ENCODE data around the gene SYPL1.

DNA sequence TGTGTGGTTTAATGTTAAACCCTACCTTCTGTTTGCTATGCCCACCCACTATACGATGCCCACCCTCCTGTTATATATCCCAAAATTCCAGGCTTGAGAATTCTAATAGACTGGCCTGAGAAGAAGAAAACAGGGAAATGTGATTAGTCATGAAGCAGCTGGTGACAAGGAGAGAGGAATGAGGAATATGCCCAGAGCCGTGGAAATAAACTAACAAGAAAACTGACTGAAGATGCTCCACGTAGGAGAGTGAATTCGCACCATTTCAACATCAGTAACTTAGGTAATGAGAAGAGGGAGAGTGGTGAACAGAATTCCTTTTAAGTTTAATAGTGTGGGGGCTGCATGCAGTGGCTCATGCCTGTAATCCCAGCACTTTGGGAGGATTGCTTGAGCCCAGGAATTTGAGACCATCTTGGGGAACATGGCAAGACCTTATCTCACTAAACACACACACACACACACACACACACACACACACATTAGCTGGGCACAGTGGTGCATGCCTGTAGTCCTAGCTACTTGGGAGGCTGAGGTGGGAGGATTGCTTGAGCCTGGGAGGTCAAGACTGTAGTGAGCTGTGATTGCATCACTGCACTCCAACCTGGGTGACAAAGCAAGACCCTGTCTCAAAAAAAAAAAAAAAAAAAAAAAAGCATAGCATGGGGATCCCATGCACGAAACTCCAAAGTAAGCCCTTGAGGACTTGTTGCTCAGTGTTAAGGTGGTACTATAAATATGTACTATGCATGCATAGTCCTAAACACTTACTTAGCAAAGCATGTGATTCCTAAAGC is 16.1 kb upstream of the SYPL1 start:
- TF ChIP-seq, protein P1, sequence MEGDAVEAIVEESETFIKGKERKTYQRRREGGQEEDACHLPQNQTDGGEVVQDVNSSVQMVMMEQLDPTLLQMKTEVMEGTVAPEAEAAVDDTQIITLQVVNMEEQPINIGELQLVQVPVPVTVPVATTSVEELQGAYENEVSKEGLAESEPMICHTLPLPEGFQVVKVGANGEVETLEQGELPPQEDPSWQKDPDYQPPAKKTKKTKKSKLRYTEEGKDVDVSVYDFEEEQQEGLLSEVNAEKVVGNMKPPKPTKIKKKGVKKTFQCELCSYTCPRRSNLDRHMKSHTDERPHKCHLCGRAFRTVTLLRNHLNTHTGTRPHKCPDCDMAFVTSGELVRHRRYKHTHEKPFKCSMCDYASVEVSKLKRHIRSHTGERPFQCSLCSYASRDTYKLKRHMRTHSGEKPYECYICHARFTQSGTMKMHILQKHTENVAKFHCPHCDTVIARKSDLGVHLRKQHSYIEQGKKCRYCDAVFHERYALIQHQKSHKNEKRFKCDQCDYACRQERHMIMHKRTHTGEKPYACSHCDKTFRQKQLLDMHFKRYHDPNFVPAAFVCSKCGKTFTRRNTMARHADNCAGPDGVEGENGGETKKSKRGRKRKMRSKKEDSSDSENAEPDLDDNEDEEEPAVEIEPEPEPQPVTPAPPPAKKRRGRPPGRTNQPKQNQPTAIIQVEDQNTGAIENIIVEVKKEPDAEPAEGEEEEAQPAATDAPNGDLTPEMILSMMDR (IDR thresholded peaks at IDR 0.05), result no peak
- TF ChIP-seq EZH2phosphoT487 (IDR thresholded peaks at IDR 0.05), result no peak
- TF ChIP-seq EZH2 (IDR thresholded peaks at IDR 0.05), result no peak
